HL-60 (cell line): Measurements from ENCODE around the gene NDC1.

Experiments used
- CTCF ChIP-seq: IDR thresholded peaks from one replicate; pipeline ENCODE4 v1.5.1; 2011; ENCODE audit warnings: low read length, control low read depth, inconsistent platforms; ENCODE audit not compliant: insufficient read depth
- TF ChIP-seq, protein P1 (sequence below): IDR thresholded peaks from 2 replicates; pipeline ENCODE4 v1.6.1; 2012; ENCODE audit warnings: low read depth; ENCODE audit not compliant: insufficient replicate concordance

DNA sequence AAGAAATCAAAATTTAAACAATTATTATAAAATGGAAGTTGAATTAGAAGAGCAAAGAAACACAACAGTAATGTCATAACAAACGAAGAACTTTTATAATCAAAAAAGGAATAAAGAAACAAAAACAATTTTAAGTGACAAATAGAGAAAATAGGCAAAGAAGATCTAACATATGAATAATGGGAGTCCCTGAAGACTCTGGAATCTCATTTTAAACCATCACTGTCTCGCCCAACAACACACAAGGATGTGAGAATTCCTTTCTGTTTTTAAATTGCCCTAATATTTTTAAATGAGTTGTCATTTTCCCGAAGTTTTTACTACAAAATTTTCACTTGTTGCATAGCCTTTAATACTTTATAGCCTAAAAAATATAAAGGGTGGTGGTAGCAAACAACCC, 4.3 kb upstream of the NDC1 start:
- TF ChIP-seq, protein P1, sequence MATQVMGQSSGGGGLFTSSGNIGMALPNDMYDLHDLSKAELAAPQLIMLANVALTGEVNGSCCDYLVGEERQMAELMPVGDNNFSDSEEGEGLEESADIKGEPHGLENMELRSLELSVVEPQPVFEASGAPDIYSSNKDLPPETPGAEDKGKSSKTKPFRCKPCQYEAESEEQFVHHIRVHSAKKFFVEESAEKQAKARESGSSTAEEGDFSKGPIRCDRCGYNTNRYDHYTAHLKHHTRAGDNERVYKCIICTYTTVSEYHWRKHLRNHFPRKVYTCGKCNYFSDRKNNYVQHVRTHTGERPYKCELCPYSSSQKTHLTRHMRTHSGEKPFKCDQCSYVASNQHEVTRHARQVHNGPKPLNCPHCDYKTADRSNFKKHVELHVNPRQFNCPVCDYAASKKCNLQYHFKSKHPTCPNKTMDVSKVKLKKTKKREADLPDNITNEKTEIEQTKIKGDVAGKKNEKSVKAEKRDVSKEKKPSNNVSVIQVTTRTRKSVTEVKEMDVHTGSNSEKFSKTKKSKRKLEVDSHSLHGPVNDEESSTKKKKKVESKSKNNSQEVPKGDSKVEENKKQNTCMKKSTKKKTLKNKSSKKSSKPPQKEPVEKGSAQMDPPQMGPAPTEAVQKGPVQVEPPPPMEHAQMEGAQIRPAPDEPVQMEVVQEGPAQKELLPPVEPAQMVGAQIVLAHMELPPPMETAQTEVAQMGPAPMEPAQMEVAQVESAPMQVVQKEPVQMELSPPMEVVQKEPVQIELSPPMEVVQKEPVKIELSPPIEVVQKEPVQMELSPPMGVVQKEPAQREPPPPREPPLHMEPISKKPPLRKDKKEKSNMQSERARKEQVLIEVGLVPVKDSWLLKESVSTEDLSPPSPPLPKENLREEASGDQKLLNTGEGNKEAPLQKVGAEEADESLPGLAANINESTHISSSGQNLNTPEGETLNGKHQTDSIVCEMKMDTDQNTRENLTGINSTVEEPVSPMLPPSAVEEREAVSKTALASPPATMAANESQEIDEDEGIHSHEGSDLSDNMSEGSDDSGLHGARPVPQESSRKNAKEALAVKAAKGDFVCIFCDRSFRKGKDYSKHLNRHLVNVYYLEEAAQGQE, result no peak
- no peak for TF ChIP-seq CTCF
